Measurements from ENCODE around the gene ADSS1. TPM values are rescaled to one million over a fixed set of nuclear protein-coding genes. Genes with fewer than 3 reads are reported as not detected.

Gene ADSS1
- total RNA-seq, 1 experiment from 2014 or later, result 0.52 TPM

DNA sequence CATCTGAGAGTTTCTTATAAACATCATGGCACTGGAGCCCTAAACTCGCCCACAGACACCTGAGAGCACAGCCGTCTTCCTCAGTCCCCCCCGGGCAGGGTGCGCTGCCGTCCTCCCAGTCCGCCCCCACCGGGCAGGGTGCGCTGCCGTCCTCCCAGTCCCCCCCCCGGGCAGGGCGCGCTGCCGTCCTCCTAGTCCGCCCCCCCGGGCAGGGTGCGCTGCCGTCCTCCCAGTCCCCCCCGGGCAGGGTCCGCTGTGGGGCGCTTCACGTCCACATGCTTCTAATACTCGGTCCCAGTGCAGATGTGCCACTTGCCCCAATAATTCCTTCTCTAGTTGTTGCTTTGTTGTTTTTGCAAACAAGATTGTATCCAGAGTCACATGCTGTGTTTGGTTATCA lies 6.9 kb upstream of the ADSS1 start:
- H3K9me3 ChIP-seq (ENCODE audit: low read depth, low read length, poor library complexity, severe bottlenecking), result no peaks in the 10 kb centered on the region
- TF ChIP-seq CTCF (conservative IDR thresholded peaks at IDR 0.05; ENCODE audit: low read depth, low read length) (no peak), EZH2 (IDR thresholded peaks at IDR 0.05; ENCODE audit: borderline replicate concordance, low read depth, low read length, poor library complexity, severe bottlenecking) (no peak)
- intact Hi-C loops (cut with micrococcal nuclease; ENCODE audit: unreplicated experiment), result no loop called here
- H3K4me3 ChIP-seq (ENCODE audit: low read depth, low read length, poor library complexity, severe bottlenecking), result no peak overlapping the region
- no peaks in the 10 kb centered on the region for H3K4me1 ChIP-seq (ENCODE audit: insufficient read depth, low read length, poor library complexity, severe bottlenecking)
- ChIA-PET CTCF (no interaction called here), POLR2A (ENCODE audit: low non-redundant PET) (no interaction called here)
- no peak overlapping the region for H3K27ac ChIP-seq (ENCODE audit: low read depth, low read length, poor library complexity, severe bottlenecking)
- no TSS peak for BruUV-seq (replicated peaks)
- H3K27me3 ChIP-seq (replicated peaks; ENCODE audit: insufficient read depth, low read depth, low read length, poor library complexity), result no peaks in the 10 kb centered on the region
- DNase-seq (ENCODE audit: low spot score), result no peak
- peaks cover 29% of the 10 kb centered on the region for H3K36me3 ChIP-seq (ENCODE audit: insufficient read depth, low read length, poor library complexity, severe bottlenecking)

- H3K4me1 ChIP-seq (ENCODE audit: insufficient read depth, low read length, poor library complexity, severe bottlenecking), result no peaks in the 10 kb centered on the region
- intact Hi-C loops (cut with micrococcal nuclease; ENCODE audit: unreplicated experiment), result no loop called here
- H3K36me3 ChIP-seq (ENCODE audit: insufficient read depth, low read length, poor library complexity, severe bottlenecking), result peaks cover 29% of the 10 kb centered on the region
- H3K27ac ChIP-seq (ENCODE audit: low read depth, low read length, poor library complexity, severe bottlenecking), result no peak overlapping the region
- no peak overlapping the region for H3K4me3 ChIP-seq (ENCODE audit: low read depth, low read length, poor library complexity, severe bottlenecking)
- H3K9me3 ChIP-seq (ENCODE audit: low read depth, low read length, poor library complexity, severe bottlenecking), result no peaks in the 10 kb centered on the region
- no peak for DNase-seq (ENCODE audit: low spot score)
- no peak for TF ChIP-seq EZH2 (IDR thresholded peaks at IDR 0.05; ENCODE audit: borderline replicate concordance, low read depth, low read length, poor library complexity, severe bottlenecking)
- BruUV-seq (replicated peaks), result no TSS peak
- H3K27me3 ChIP-seq (replicated peaks; ENCODE audit: insufficient read depth, low read depth, low read length, poor library complexity), result no peaks in the 10 kb centered on the region
- ChIA-PET CTCF (no interaction called here), POLR2A (ENCODE audit: low non-redundant PET) (no interaction called here)
Observed at GRCh38 chr14:104717646-104718045, 6.4 kb upstream of the ADSS1 start.

- no TSS peak for BruUV-seq (replicated peaks)
- TF ChIP-seq EZH2 (IDR thresholded peaks at IDR 0.05; ENCODE audit: borderline replicate concordance, low read depth, low read length, poor library complexity, severe bottlenecking) (no peak), CTCF (conservative IDR thresholded peaks at IDR 0.05; ENCODE audit: low read depth, low read length) (no peak)
- ChIA-PET CTCF (no interaction called here), POLR2A (ENCODE audit: low non-redundant PET) (no interaction called here)
- Histone ChIP-seq H3K9me3 (ENCODE audit: low read depth, low read length, poor library complexity, severe bottlenecking) (no peaks in the 10 kb centered on the region), H3K4me1 (ENCODE audit: insufficient read depth, low read length, poor library complexity, severe bottlenecking) (no peaks in the 10 kb centered on the region), H3K36me3 (ENCODE audit: insufficient read depth, low read length, poor library complexity, severe bottlenecking) (peaks cover 25% of the 10 kb centered on the region), H3K27ac (ENCODE audit: low read depth, low read length, poor library complexity, severe bottlenecking) (no peak overlapping the region), H3K27me3 (replicated peaks; ENCODE audit: insufficient read depth, low read depth, low read length, poor library complexity) (no peaks in the 10 kb centered on the region), H3K4me3 (ENCODE audit: low read depth, low read length, poor library complexity, severe bottlenecking) (no peak overlapping the region)
- intact Hi-C loops (cut with micrococcal nuclease; ENCODE audit: unreplicated experiment), result no loop called here
- no peak for DNase-seq (ENCODE audit: low spot score)
Observed at GRCh38 chr14:104718147-104718546, 5.9 kb upstream of the ADSS1 start.

- H3K27me3 ChIP-seq (replicated peaks; ENCODE audit: insufficient read depth, low read depth, low read length, poor library complexity), result no peaks in the 10 kb centered on the region
- H3K27ac ChIP-seq (ENCODE audit: low read depth, low read length, poor library complexity, severe bottlenecking), result no peak overlapping the region
- H3K36me3 ChIP-seq (ENCODE audit: insufficient read depth, low read length, poor library complexity, severe bottlenecking), result peaks cover 18% of the 10 kb centered on the region
- intact Hi-C loops (cut with micrococcal nuclease; ENCODE audit: unreplicated experiment), result no loop called here
- no peaks in the 10 kb centered on the region for H3K4me1 ChIP-seq (ENCODE audit: insufficient read depth, low read length, poor library complexity, severe bottlenecking)
- DNase-seq (ENCODE audit: low spot score), result no peak
- ChIA-PET CTCF (no interaction called here), POLR2A (ENCODE audit: low non-redundant PET) (no interaction called here)
- TF ChIP-seq EZH2 (IDR thresholded peaks at IDR 0.05; ENCODE audit: borderline replicate concordance, low read depth, low read length, poor library complexity, severe bottlenecking) (no peak), CTCF (conservative IDR thresholded peaks at IDR 0.05; ENCODE audit: low read depth, low read length) (no peak)
- no peaks in the 10 kb centered on the region for H3K9me3 ChIP-seq (ENCODE audit: low read depth, low read length, poor library complexity, severe bottlenecking)
- no peak overlapping the region for H3K4me3 ChIP-seq (ENCODE audit: low read depth, low read length, poor library complexity, severe bottlenecking)
- BruUV-seq (replicated peaks), result no TSS peak
Observed at GRCh38 chr14:104718871-104719270, 5.2 kb upstream of the ADSS1 start.
